Bronchial epithelial cell (primary cell): ENCODE results near the gene RAB8A. TPM values are rescaled to one million over a fixed set of nuclear protein-coding genes. Genes with fewer than 3 reads are reported as not detected.

Experiments used
- DNase-seq: peaks from one replicate; pipeline ENCODE4 v3.0.0-alpha.2; 2010; ENCODE audit warnings: low read depth
- FAIRE-seq: peaks from 2 replicates; lab custom pipeline; 2011; peaks lifted over from hg19 to GRCh38; lab: Jason Lieb, UNC
- H3K27me3 ChIP-seq: 2 replicates; pipeline ENCODE4 v1.5.1; 2011; ENCODE audit warnings: low read length; ENCODE audit not compliant: control insufficient read depth, insufficient read depth
- H3K36me3 ChIP-seq: 2 replicates; pipeline ENCODE4 v1.5.1; 2011; ENCODE audit warnings: low read length; ENCODE audit not compliant: control insufficient read depth, insufficient read depth
- H3K4me3 ChIP-seq: 2 replicates; pipeline ENCODE4 v1.5.1; 2011; ENCODE audit warnings: mild to moderate bottlenecking, low read depth, low read length, control low read depth
- total RNA-seq: library from RNA; depleted of rRNA; stranded (reverse); fragments of >200 nt; gene quantifications from 2 replicates; pipeline ENCODE4 v1.2.1, GENCODE V29; 2014
- TF ChIP-seq, protein P1 (sequence below): IDR thresholded peaks from 2 replicates; pipeline ENCODE4 v1.5.1; 2011; ENCODE audit warnings: mild to moderate bottlenecking, moderate library complexity, low read length, control low read depth, inconsistent platforms; ENCODE audit not compliant: insufficient read depth, severe bottlenecking

RAB8A gene
- total RNA-seq, 1 donor from 2014 or later, result 76.6 TPM

DNA sequence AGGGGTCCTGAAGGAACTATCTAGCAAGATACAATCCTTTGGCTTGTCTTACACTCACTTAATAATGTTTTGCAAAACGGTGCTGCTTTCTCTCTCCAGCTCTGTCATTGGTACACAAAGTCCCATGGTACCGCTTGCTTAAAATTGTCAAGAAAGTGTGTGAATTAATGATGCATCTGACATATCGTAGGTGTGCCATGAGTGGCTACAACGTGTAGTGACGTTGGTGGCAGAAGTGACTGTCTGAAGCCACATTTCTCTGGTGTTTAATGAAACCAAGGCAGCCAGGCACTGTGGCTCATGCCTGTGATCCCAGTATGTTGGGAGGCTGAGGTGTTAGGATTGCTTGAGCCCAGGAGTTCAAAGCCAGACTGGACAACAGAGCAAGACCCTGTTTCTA, 34.4 kb downstream of the RAB8A start:
- Histone ChIP-seq H3K27me3 (no peaks in the 10 kb centered on the region), H3K4me3 (no peak overlapping the region), H3K36me3 (no peaks in the 10 kb centered on the region)
- DNase-seq, result no peak
- TF ChIP-seq, protein P1, sequence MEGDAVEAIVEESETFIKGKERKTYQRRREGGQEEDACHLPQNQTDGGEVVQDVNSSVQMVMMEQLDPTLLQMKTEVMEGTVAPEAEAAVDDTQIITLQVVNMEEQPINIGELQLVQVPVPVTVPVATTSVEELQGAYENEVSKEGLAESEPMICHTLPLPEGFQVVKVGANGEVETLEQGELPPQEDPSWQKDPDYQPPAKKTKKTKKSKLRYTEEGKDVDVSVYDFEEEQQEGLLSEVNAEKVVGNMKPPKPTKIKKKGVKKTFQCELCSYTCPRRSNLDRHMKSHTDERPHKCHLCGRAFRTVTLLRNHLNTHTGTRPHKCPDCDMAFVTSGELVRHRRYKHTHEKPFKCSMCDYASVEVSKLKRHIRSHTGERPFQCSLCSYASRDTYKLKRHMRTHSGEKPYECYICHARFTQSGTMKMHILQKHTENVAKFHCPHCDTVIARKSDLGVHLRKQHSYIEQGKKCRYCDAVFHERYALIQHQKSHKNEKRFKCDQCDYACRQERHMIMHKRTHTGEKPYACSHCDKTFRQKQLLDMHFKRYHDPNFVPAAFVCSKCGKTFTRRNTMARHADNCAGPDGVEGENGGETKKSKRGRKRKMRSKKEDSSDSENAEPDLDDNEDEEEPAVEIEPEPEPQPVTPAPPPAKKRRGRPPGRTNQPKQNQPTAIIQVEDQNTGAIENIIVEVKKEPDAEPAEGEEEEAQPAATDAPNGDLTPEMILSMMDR, result no peak
- no peak for FAIRE-seq

DNA sequence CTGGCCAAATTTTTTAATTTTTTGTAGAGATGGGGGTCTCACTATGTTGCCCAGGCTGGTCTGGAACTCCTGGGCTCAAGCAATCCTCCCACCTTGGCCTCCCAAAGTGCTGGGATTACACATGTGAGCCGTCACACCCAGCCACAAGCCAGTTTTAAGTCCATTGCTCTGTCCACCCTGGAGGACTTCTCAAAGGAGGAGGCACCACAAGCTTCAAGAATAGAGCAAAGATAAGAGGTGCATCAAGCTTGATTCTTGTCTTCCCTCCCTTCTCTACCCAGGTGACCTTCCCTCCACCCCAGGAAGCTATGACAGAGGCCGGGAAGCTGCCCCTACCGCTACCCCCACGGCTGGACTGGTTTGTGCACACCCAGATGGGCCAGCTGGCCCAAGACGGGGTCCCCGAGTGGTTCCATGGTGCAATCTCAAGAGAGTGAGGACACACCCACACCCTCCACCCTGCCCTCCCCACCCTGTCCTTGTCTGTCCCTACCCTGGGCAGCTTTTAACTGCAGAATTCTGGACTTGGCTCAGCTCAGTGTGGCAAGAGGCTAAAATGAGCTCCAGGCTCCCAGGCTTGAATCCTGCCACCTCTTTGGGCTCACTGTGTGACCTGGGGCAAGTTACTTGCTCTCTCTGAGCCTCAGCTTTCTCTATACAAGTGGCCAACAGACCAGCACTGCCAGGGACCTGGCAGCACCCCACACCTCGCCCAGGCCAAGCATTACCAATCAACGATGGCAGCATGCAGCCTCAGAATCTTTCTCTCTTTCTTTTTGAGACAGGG, 36.9 kb downstream of the RAB8A start:
- Histone ChIP-seq H3K36me3 (no peaks in the 10 kb centered on the region), H3K27me3 (no peaks in the 10 kb centered on the region), H3K4me3 (no peak overlapping the region)
- TF ChIP-seq, protein P1, result no peak
- FAIRE-seq (no peak), DNase-seq (no peak)

GRCh38 chr19:16153582-16154336, 42.1 kb downstream of the RAB8A start:
- no peak for DNase-seq
- no peak for FAIRE-seq
- TF ChIP-seq, protein P1, result no peak

DNA sequence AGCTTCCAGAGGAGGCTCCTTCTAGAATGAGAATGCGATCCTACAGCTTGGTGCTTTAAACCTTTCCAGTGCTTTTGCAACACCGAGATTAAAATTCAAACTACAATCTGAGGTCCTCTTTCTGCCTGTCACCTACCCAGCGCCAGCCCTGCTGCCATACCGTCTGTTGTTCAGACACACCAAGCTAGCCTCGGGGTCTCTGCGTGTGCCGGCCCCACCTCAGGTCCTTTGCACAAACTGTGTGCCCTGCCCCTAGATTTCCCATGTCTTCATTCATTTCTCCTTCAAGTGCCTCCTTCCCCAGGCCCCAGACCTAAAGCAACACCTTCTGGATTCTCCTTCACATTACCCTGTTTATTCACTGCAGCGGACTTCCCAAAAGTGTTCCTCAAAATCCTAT, 42.9 kb downstream of the RAB8A start:
- DNase-seq (no peak), FAIRE-seq (no peak)
- Histone ChIP-seq H3K36me3 (no peaks in the 10 kb centered on the region), H3K4me3 (no peak overlapping the region), H3K27me3 (no peaks in the 10 kb centered on the region)
- TF ChIP-seq, protein P1, result no peak

More at GRCh38 chr19:16153582-16154336, 42.1 kb downstream of the RAB8A start:
- H3K36me3 ChIP-seq, result no peaks in the 10 kb centered on the region
- no peaks in the 10 kb centered on the region for H3K27me3 ChIP-seq
- H3K4me3 ChIP-seq, result no peak overlapping the region

DNA sequence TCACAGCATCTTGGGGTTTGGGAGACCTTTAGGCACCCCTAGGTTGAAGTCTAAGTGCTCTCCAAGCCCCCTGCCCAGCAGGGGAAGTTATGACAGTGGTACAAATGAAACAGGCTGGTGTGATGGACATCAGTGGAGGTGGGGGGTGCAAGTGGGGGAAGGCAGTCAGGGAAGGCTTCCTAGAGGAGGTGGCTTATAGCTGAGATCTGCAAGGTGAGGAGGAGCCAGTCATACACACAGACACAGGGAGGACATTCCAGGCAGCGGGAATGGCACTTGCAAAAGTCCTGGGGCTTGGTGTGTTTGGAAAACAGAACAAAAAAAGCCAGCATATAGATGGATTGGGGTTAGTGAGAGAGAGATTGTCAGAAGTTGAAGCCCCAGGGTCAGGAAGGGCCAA, 43.4 kb downstream of the RAB8A start:
- no peaks in the 10 kb centered on the region for H3K36me3 ChIP-seq
- DNase-seq (no peak), FAIRE-seq (no peak)
- no peaks in the 10 kb centered on the region for H3K27me3 ChIP-seq
- no peak overlapping the region for H3K4me3 ChIP-seq
- TF ChIP-seq, protein P1, result no peak
